Stimulated activated CD8-positive, alpha-beta memory T cell treated with anti-CD3 and anti-CD28 coated beads, Interleukin-7, amount 100 ng/mL, for 24 hours (primary cell): ENCODE results near the gene FCHSD2.
"Not testable (repeated sequence)": the region's sequence is repeated elsewhere in the genome, so short reads cannot be mapped to it uniquely, and the experiment has no call there.

Source experiments
- DNase-seq: peaks from one replicate; pipeline ENCODE4 v3.0.0-alpha.2; 2020; ENCODE audit warnings: low read depth

Gene FCHSD2

GRCh38 chr11:72924568-72925190 is 217.4 kb downstream of the FCHSD2 start:
- no peak for DNase-seq

DNA sequence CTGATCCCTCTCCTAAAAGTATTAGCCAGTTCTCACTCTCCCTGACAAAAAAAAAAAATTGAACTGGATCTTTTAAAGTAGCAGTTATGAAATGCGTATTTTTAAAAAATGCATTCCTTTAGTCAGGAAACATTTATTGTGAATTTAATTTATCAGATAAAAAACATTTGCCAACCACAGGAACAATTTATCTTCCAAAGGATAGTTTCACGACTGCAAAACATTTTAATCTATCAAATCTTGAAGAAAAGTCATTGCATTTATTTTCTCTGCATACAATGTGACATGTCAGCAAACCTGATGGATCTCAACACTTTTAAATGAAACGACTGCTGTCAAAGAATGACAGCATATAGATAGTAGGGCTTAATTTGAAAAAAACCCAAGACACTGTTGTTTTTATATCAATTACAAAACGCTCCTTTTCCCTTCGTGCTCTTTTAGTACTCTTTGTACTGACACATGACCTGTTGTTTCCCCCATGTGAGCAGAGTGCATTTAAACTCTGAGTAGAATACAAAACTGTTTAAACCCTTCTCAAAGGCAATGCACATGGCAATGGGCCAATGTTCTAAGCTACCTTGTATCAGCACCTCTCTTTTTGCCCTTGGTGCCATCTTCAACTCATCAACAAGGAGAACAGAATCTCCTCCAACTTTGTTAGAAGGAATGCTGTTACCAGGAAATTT is 220.9 kb downstream of the FCHSD2 start:
- no peak for DNase-seq

DNA sequence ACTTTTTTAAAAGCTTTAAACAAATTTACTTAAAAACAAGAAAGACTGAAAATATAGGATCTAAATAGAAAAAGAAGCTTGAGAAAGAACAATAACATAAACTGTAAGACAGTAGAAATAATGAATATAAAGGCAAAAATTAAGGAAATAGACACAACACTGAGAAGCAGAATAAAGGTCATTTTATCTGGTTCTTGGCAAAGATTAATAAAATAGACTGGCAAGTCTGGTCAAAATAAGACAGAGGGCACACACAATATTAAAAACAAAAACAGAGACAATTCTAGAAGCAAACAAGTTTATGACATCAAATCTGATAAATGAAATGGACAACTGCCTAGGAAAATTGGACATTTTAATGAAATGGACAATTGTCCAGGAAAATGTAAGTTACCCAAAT is 222.1 kb downstream of the FCHSD2 start:
- DNase-seq, result no peak

GRCh38 chr11:72918851-72919250 is 223.3 kb downstream of the FCHSD2 start:
- DNase-seq, result no peak

DNA sequence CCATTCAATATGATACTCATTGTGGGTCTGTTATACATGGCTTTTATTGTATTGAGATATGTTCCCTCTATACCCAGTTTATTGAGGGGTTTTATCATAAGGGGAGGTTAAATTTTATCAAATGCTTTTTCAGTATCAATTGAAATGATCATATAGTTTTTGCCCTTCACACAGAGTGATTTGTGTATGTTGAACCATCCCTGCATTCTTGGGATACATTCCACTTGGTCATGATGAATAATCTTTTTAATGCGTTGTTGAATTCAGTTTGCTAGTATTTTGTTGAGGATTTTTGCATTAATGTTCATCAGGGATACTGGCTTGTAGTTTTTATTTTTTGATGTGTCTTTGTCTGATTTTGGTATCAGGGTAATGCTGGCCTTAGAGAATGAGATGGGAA is 229.9 kb downstream of the FCHSD2 start:
- no peak for DNase-seq

DNA sequence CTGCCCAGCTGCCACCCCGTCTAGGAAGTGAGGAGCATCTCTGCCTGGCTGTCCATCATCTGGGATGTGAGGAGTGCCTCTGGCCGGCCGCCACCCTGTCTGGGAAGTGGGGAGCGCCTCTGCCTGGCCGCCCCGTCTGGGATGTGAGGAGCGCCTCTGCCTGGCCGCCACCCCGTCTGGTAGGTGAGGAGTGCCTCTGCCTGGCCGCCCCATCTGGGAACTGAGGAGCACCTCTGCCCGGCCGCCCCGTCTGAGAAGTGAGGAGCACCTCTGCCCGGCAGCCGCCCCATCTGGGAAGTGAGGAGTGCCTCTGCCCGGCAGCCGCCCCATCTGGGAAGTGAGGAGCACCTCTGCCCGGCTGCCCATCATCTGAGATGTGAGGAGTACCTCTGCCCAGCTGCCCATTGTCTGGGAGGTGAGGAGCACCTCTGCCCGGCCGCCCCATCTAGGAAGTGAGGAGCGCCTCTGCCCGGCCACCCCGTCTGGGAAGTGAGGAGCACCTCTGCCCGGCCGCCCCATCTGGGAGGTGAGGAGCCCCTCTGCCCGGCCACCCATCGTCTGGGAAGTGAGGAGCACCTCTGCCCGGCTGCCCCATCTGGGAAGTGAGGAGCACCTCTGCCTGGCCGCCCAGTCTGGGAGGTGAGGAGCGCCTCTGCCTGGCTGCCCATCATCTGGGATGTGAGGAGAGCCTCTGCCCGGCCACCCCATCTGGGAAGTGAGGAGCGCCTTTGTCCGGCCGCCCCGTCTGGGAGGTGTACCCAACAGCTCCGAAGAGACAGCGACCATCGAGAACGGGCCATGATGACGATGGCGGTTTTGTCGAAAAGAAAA is 232.3 kb downstream of the FCHSD2 start:
- DNase-seq, result not testable (repeated sequence)

DNA sequence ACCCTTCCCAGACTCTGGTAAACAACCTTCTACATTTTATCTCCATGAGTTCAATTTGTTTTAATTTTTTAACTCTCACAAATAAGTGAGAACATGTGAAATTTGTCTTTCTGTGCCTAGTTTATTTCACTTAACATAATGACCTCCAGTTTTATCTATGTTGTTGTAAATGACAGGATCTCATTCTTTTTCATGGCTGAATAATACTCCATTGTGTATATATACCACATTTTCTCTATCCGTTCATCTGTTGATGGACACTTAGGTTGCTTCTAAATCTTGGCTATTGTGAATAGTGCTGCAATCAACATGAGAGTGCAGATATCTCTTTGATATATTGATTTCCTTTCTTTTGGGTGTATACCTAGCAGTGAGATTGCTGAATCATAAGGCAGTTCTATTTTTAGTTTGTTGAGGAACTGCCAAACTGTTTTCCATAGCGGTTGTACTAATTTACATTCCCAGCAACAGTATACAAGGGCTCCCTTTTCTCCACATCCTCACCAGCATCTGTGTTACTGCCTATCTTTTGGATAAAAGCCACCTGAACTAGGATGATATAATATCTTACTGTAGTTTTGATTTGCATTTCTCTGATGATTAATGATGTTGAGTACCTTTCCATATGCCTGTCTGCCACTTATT is 234.0 kb downstream of the FCHSD2 start:
- no peak for DNase-seq

DNA sequence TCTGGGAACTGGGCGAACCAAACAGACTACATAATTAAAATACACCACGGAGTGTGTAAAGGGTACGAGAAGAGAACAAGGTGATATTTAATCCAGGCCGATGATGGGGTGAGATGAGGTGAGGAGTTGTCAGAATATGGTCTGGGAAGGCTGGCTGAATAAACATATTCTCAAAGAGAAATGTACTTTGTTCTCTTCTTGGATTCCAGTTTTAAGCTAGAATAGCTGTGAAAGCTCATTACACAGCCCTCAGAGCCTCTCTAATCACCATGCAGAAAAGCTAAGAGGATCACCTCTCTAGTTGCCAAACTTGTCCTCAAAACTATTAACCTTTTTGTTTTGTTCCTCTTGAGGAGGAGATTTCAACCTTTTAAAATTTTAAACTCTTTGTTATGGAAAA is 238.1 kb downstream of the FCHSD2 start:
- no peak for DNase-seq

- no peak for DNase-seq
Observed at GRCh38 chr11:72901374-72901773, 240.7 kb downstream of the FCHSD2 start.

DNA sequence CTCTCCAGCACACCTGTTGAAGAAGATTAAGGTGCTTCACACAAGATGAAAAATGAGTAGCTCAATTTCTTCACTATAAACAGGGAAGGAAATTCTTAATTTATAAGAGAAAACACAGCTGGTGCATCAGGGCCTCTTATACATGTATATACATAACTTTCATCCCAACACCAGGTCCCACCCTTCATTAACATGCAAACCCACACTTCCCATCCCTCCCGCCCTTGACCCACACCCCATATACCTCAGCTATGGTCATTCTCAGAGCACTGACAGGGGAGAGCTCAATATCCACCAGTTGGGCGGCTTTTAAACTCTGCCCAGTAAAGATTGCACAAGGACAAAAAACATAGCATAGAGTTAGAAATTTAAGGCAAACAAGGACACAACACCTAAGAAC is 242.1 kb downstream of the FCHSD2 start:
- DNase-seq, result no peak

DNA sequence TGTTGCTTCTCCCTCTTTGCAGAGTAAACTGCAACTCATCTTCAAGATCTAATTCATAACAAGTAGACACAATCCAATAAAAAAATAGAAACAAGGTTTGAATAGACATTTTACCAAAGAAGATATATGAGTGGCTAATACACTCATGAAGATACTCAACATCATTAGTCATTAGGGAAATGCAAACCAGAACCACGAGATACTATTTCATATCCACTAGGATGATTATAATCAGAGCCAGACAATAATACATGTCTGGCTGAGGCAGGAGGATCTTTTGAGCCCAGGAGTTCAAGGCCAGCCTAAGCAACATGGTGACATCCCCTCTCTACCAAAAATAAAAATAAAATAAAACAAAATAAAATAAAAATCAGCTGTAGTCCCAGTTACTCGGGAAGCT is 242.9 kb downstream of the FCHSD2 start:
- no peak for DNase-seq

DNA sequence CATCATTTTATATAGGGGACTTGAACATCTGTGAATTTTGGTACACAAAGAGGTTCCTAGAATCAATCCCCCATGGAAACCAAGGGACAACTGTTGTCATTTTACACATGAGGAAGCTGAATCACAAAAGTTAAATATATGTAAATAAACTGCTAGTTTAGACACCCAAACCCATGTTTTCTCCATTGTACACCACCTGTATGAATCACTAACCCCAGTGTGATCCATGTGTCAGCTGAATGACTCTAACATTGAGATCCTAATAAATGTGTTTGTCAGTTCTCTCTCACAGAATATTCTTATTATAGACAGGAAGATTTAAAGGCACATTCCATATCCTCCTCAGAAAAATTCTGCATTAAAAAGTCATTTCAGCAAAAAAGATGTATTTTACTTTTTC is 244.6 kb downstream of the FCHSD2 start:
- DNase-seq, result no peak

GRCh38 chr11:72896431-72896830 is 245.7 kb downstream of the FCHSD2 start:
- DNase-seq, result no peak

DNA sequence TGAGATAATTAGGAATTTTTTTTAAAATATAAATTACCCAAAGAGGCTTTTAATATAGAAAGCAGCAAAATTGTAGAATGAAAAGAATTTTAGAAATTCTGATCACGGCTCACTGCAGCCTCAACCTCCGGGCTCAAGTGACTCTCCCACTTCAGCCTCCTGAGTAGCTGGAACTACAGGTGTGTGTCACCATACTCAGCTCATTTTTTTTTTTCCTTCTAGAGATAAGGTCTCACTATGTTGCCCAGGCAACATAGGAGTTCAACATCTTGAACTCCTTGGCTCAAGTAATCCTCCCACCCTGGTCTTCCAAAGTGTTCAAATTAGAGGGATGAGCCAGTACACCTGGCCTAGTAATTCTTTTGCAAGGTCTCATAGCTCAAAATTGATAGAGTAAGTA is 251.2 kb downstream of the FCHSD2 start:
- DNase-seq, result no peak

DNA sequence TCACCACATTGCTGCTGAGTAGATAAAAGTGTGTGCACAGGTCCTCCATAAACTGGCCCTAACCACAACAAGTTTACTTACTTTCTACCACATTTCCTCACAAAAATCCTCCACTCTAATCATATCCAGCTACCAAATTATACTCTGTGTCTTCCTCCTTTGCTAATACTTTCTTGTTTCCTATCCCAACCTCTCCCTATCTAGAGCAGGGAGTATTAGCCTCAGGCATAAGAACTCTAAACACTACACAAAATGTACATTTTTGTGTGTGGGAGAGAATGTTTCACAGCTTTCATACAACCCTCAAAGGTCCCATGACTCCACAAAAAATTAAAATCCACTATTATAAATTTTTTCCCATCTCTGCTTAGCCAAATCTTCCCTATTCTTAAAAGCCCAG is 255.5 kb downstream of the FCHSD2 start:
- DNase-seq, result no peak

- DNase-seq, result no peak
Observed at GRCh38 chr11:72885749-72886609, 256.1 kb downstream of the FCHSD2 start.

- no peak for DNase-seq
Observed at GRCh38 chr11:72876147-72876546, 266.0 kb downstream of the FCHSD2 start.

DNA sequence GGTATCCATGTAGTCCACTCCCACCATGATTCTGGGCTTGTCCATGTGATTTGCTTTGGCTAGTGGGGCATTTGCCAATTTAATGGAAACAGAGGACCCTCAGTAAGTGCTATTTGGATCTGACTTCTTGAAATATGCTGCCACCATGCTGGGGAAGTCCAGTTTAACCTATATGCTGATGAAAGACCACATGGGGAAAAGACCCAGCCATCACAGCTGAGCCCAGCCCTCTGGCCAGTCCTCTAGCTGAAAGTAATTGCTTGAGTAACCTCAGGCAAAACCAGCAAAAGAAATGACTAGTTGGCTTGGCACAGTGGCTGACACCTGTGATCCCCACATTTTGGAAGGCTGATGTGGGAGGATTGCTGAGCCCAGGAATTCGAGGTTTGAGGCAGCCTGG is 266.4 kb downstream of the FCHSD2 start:
- DNase-seq, result no peak

- no peak for DNase-seq
Observed at GRCh38 chr11:72872012-72872411, 270.1 kb downstream of the FCHSD2 start.

DNA sequence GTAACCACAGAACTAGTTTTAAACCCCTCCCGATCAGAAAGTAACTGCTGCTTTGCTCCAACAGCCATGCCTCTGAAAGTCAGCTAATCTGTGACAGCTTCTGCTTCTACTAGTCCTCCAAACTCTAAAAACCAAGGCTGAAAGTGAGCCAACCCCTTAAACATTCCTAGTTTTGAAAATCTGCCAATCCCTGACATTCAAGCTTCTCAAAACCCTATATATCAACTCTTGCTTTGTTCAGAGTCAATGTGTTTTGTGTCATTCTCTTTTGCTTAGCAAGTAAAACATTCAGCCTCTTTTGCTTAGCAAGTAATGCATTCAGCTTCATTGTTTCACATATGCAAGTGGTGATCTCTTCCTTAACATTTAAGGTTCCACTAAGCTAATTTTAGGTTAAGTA is 271.0 kb downstream of the FCHSD2 start:
- DNase-seq, result no peak

GRCh38 chr11:72869831-72870230 is 272.3 kb downstream of the FCHSD2 start:
- no peak for DNase-seq

DNA sequence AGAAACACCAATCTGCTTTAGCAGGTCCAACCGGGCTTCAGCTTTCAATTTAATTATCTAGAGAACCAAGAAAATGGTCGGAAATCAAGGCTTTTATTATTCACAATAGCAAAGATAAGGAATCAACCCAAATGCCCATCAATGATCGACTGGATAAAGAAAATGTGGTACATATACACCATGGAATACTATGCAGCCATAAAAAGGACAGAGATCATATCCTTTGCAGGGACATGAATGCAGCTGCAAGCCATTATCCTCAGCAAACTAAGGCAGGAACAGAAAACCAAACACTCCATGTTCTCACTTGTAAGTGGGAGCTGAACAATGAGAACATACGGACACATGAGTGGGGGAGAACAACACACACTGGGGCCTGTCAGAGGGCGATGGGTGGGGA is 274.1 kb downstream of the FCHSD2 start:
- DNase-seq, result no peak
